Measurements from ENCODE around the gene ZFHX3.
"Not testable (repeated sequence)": the region's sequence is repeated elsewhere in the genome, so short reads cannot be mapped to it uniquely, and the experiment has no call there.

Gene ZFHX3

GRCh38 chr16:73020409-73020884 lies 27.5 kb downstream of the ZFHX3 start:
- DNase-seq = peak; percentile 77

- no peak for DNase-seq
Measured at GRCh38 chr16:73019457-73020362, 28.2 kb downstream of the ZFHX3 start.

GRCh38 chr16:73018821-73019456 lies 29.0 kb downstream of the ZFHX3 start:
- DNase-seq = no peak

GRCh38 chr16:73017321-73017720 lies 30.6 kb downstream of the ZFHX3 start:
- DNase-seq = no peak

- no peak for DNase-seq
Measured at GRCh38 chr16:73016488-73016830, 31.5 kb downstream of the ZFHX3 start.

- no peak for DNase-seq
Measured at GRCh38 chr16:73015612-73016487, 32.1 kb downstream of the ZFHX3 start.

GRCh38 chr16:73014768-73015167 lies 33.2 kb downstream of the ZFHX3 start:
- no peak for DNase-seq

GRCh38 chr16:73013974-73014373 lies 34.0 kb downstream of the ZFHX3 start:
- DNase-seq = no peak

- no peak for DNase-seq
Measured at GRCh38 chr16:73012341-73012740, 35.6 kb downstream of the ZFHX3 start.

GRCh38 chr16:73011926-73012325 lies 36.0 kb downstream of the ZFHX3 start:
- DNase-seq = no peak

GRCh38 chr16:73010150-73010676 lies 37.7 kb downstream of the ZFHX3 start:
- DNase-seq = no peak

- DNase-seq = not testable (repeated sequence)
Measured at GRCh38 chr16:73009710-73010109, 38.2 kb downstream of the ZFHX3 start.

GRCh38 chr16:73006026-73006425 lies 41.9 kb downstream of the ZFHX3 start:
- no peak for DNase-seq

GRCh38 chr16:73002866-73003265 lies 45.1 kb downstream of the ZFHX3 start:
- no peak for DNase-seq

GRCh38 chr16:73000907-73001521 lies 46.9 kb downstream of the ZFHX3 start:
- no peak for DNase-seq

GRCh38 chr16:73000020-73000906 lies 47.7 kb downstream of the ZFHX3 start:
- no peak for DNase-seq

- no peak for DNase-seq
Measured at GRCh38 chr16:72999541-73000019, 48.3 kb downstream of the ZFHX3 start.

- DNase-seq = no peak
Measured at GRCh38 chr16:72997141-72997542, 50.8 kb downstream of the ZFHX3 start.

- DNase-seq = no peak
Measured at GRCh38 chr16:72996291-72997062, 51.5 kb downstream of the ZFHX3 start.

- DNase-seq = not testable (repeated sequence)
Measured at GRCh38 chr16:72995882-72996270, 52.1 kb downstream of the ZFHX3 start.

Data from DMS 273 treated with DMSO at 0.1 percent for 48 hours (cell line).